CD14-positive monocyte (primary cell): ENCODE results near the gene CYBB. TPM values are rescaled to one million over a fixed set of nuclear protein-coding genes. Genes with fewer than 3 reads are reported as not detected.
A peak's percentile ranks its signal among the peaks of the same experiment; 100 is the strongest.

Experiments used
- DNase-seq, 3 donors: peaks; one replicate each; pipeline ENCODE4 v3.0.0-alpha.2; 2011 to 2022
- H2AFZ ChIP-seq: 2 replicates; pipeline ENCODE4 v1.6.0; 2012; ENCODE audit warnings: mild to moderate bottlenecking, low read depth, low read length, inconsistent platforms; ENCODE audit not compliant: insufficient read depth, poor library complexity, severe bottlenecking
- H3K27ac ChIP-seq, 2 donors: 1 replicate in 1 of 2; 2 replicates in 1 of 2; pipeline ENCODE4 v1.5.1; 2012 to 2013; ENCODE audit warnings: low read length in 2 of 2, control low read depth in 1 of 2, inconsistent platforms in 1 of 2, low read depth in 1 of 2, mild to moderate bottlenecking in 1 of 2
- H3K27me3 ChIP-seq, 2 donors: one replicate each; pipeline versions ENCODE4 v1.6.0 to v1.6.1; 2011 to 2013; ENCODE audit warnings: low read length in 2 of 2; ENCODE audit not compliant: control insufficient read depth in 2 of 2, insufficient read depth in 2 of 2
- H3K36me3 ChIP-seq, 2 donors: replicated peaks in 1 of 2; 1 replicate in 1 of 2; 2 replicates in 1 of 2; pipeline versions ENCODE4 v1.5.1 to v1.6.1; 2012 to 2013; ENCODE audit warnings: low read length in 2 of 2, control low read depth in 1 of 2, inconsistent platforms in 1 of 2, mild to moderate bottlenecking in 1 of 2; ENCODE audit not compliant: insufficient read depth in 2 of 2, control insufficient read depth in 1 of 2
- H3K4me1 ChIP-seq, 2 donors: 1 replicate in 1 of 2; 2 replicates in 1 of 2; pipeline versions ENCODE4 v1.5.1 to v1.6.1; 2012 to 2013; ENCODE audit warnings: low read length in 2 of 2, control low read depth in 1 of 2, inconsistent platforms in 1 of 2, mild to moderate bottlenecking in 1 of 2, moderate library complexity in 1 of 2; ENCODE audit not compliant: insufficient read depth in 2 of 2, control insufficient read depth in 1 of 2
- H3K4me2 ChIP-seq: replicated peaks from 2 replicates; pipeline ENCODE3; 2012; ENCODE audit warnings: low read length, moderate library complexity, mild to moderate bottlenecking; ENCODE audit not compliant: poor library complexity, severe bottlenecking; ENCODE audit errors: extremely low read depth
- H3K4me3 ChIP-seq, 3 experiments: fragments of 200-600 bp in 1 of 3; sonication (generic) in 1 of 3; replicated peaks in 1 of 3; 1 replicate in 2 of 3; 2 replicates in 1 of 3; pipeline ENCODE4 v1.5.1; 2011 to 2013; ENCODE audit warnings: low read length in 3 of 3, mild to moderate bottlenecking in 3 of 3, control low read depth in 2 of 3, low read depth in 2 of 3, inconsistent platforms in 1 of 3, moderate library complexity in 1 of 3
- H3K79me2 ChIP-seq: 2 replicates; pipeline ENCODE4 v1.6.0; 2012; ENCODE audit warnings: mild to moderate bottlenecking, control low read depth, inconsistent platforms, low read length, moderate library complexity; ENCODE audit not compliant: insufficient read depth
- H3K9ac ChIP-seq: 2 replicates; pipeline ENCODE4 v1.6.0; 2017; ENCODE audit warnings: low read length, mild to moderate bottlenecking; ENCODE audit not compliant: insufficient read depth, poor library complexity, severe bottlenecking
- H3K9me3 ChIP-seq, 2 donors: replicated peaks in 1 of 2; 1 replicate in 1 of 2; 2 replicates in 1 of 2; pipeline versions ENCODE4 v1.5.1 to v1.6.1; 2012 to 2013; ENCODE audit warnings: low read length in 2 of 2, control low read depth in 1 of 2; ENCODE audit not compliant: control insufficient read depth in 1 of 2, insufficient read depth in 1 of 2
- H4K20me1 ChIP-seq: 2 replicates; pipeline ENCODE4 v1.6.0; 2012; ENCODE audit warnings: mild to moderate bottlenecking, low read length, control low read depth, moderate library complexity; ENCODE audit not compliant: insufficient read depth
- H3K27ac Mint-ChIP-seq, 7 donors: one replicate each; pipeline ENCODE4 v1.8.0; 2020; ENCODE audit warnings: mild to moderate bottlenecking in 7 of 7, mixed read lengths in 7 of 7, moderate library complexity in 6 of 7, inconsistent platforms in 2 of 7
- H3K27me3 Mint-ChIP-seq, 3 donors: one replicate each; pipeline ENCODE4 v1.8.0; 2021 to 2022; ENCODE audit warnings: low read depth in 3 of 3, mild to moderate bottlenecking in 3 of 3, mixed read lengths in 3 of 3, moderate library complexity in 3 of 3, inconsistent platforms in 1 of 3
- H3K36me3 Mint-ChIP-seq, 2 donors: one replicate each; pipeline ENCODE4 v1.8.0; 2020; ENCODE audit warnings: mixed read lengths in 2 of 2, inconsistent platforms in 1 of 2, mild to moderate bottlenecking in 1 of 2
- H3K4me1 Mint-ChIP-seq: one replicate; pipeline ENCODE4 v1.8.0; 2020; ENCODE audit warnings: mild to moderate bottlenecking, mixed read lengths
- H3K4me3 Mint-ChIP-seq, 2 donors: one replicate each; pipeline ENCODE4 v1.8.0; 2020; ENCODE audit warnings: mild to moderate bottlenecking in 2 of 2, mixed read lengths in 2 of 2, moderate library complexity in 1 of 2
- H3K9me3 Mint-ChIP-seq, 7 donors: one replicate each; pipeline ENCODE4 v1.8.0; 2020 to 2022; ENCODE audit warnings: mixed read lengths in 7 of 7, mild to moderate bottlenecking in 6 of 7, moderate library complexity in 6 of 7, inconsistent platforms in 2 of 7
- CTCF ChIP-seq: fragments of 200-600 bp; IDR thresholded peaks from one replicate; pipeline ENCODE4 v1.8.0; 2022; ENCODE audit warnings: antibody characterized with exemption, mild to moderate bottlenecking
- WGBS: methylation state at CpG from one replicate; pipeline ENCODE4 v1.1.5; 2013; ENCODE audit warnings: missing lambda C conversion rate; ENCODE audit not compliant: insufficient coverage; 5-methylcytosine and 5-hydroxymethylcytosine counted together
- intact Hi-C, 2 donors: fragments of 100-400 bp; cut with micrococcal nuclease; formaldehyde crosslinking; loops; one replicate each; pipeline versions ENCODE4 v1.15.0 to v1.15.1; 2023
- polyA plus RNA-seq, 3 donors: library from polyadenylated mRNA; depleted of rRNA in 1 of 3; unstranded in 2 of 3; stranded (reverse) in 1 of 3; fragments of 300-500 nt in 2 of 3; fragments of >200 nt in 1 of 3; fragmentation: Illumina TruSeq in 2 of 3; gene quantifications; 1 replicate in 2 of 3; 2 replicates in 1 of 3; pipeline ENCODE4 v1.2.3, GENCODE V29; 2012 to 2021

CYBB gene
- polyA plus RNA-seq, 3 donors: 328 to 851 (median 842) TPM

- Mint-ChIP-seq H3K4me1 (peaks cover 65% of the 10 kb centered on the region), H3K9me3 (peaks cover 0 to 3% (median 0%) of the 10 kb centered on the region in 7 donors), H3K27ac (peak overlapping the region; percentile 91 to 97 (median 94)), H3K4me3 (peak overlapping the region in 1 of 2 donors; percentile 9), H3K27me3 (peaks cover 0 to 6% (median 0%) of the 10 kb centered on the region in 3 donors), H3K36me3 (peaks cover 64 to 84% of the 10 kb centered on the region in 2 donors)
- H3K4me2 ChIP-seq: peak overlapping the region; percentile 56
- H2AFZ ChIP-seq: no peak overlapping the region
- H3K36me3 ChIP-seq: peaks cover 78 to 80% of the 10 kb centered on the region in 2 donors
- peak overlapping the region; percentile 16 for H3K9ac ChIP-seq
- peak; percentile 79 to 84 (median 83) for DNase-seq
- WGBS: 8% methylated on average over 2 of the region's 5 CpGs
- H3K27me3 ChIP-seq: no peaks in the 10 kb centered on the region
- peaks cover 8% of the 10 kb centered on the region for H4K20me1 ChIP-seq
- peaks cover 76% of the 10 kb centered on the region for H3K79me2 ChIP-seq
- H3K4me3 ChIP-seq: peak overlapping the region in 2 of 3 experiments; percentile 13 to 91
- no peaks in the 10 kb centered on the region for H3K9me3 ChIP-seq
- peaks cover 71 to 94% of the 10 kb centered on the region in 2 donors for H3K4me1 ChIP-seq
- intact Hi-C loops: loop anchor here (2.0 to 5.0 kb wide), 2 partner anchors 40 to 41 kb away; no protein-coding TSS in a partner anchor
- TF ChIP-seq CTCF: no peak
- peak overlapping the region; percentile 28 to 84 for H3K27ac ChIP-seq
These were observed 7.6 kb downstream of the CYBB start for GRCh38 chrX:37787423-37787869.

GRCh38 chrX:37796310-37796709 lies 16.5 kb downstream of the CYBB start:
- Histone ChIP-seq H3K36me3 (peaks cover 89% of the 10 kb centered on the region in 2 donors), H3K79me2 (peaks cover 53% of the 10 kb centered on the region), H3K9ac (no peak overlapping the region), H4K20me1 (peaks cover 25% of the 10 kb centered on the region), H3K9me3 (no peaks in the 10 kb centered on the region), H3K4me2 (peak overlapping the region; percentile 26), H3K4me3 (peak overlapping the region in 1 of 3 experiments; percentile 23), H2AFZ (no peak overlapping the region), H3K27me3 (no peaks in the 10 kb centered on the region), H3K27ac (peak overlapping the region; percentile 46 to 71), H3K4me1 (peaks cover 94 to 100% of the 10 kb centered on the region in 2 donors)
- TF ChIP-seq CTCF: no peak
- Mint-ChIP-seq H3K9me3 (no peaks in the 10 kb centered on the region), H3K4me1 (peaks cover 82% of the 10 kb centered on the region), H3K27ac (peak overlapping the region; percentile 80 to 93 (median 81)), H3K4me3 (no peak overlapping the region), H3K27me3 (no peaks in the 10 kb centered on the region), H3K36me3 (peaks cover 83 to 91% of the 10 kb centered on the region in 2 donors)
- intact Hi-C loops: no loop called here
- no peak for DNase-seq
